Measurements from ENCODE around the gene ADO.

The ADO gene

GRCh38 chr10:62831346-62831745, 26.8 kb downstream of the ADO start:
- no peak overlapping the region for H3K27ac ChIP-seq (ENCODE audit: low read depth, low read length)
- no peak overlapping the region for H3K4me3 ChIP-seq (ENCODE audit: insufficient read depth, low read length, poor library complexity, severe bottlenecking)
- no peaks in the 10 kb centered on the region for H3K9me3 ChIP-seq (ENCODE audit: insufficient read depth, low read length)
- H3K9me2 ChIP-seq (replicated peaks; ENCODE audit: insufficient read depth, low read length) = no peaks in the 10 kb centered on the region
- H3K79me2 ChIP-seq (ENCODE audit: insufficient read depth, low read length) = no peaks in the 10 kb centered on the region
- H3K9ac ChIP-seq (ENCODE audit: low read length) = no peak overlapping the region
- no peaks in the 10 kb centered on the region for H3K27me3 ChIP-seq (ENCODE audit: low read length)
- no peaks in the 10 kb centered on the region for H3F3A ChIP-seq (ENCODE audit: insufficient read depth)
- no peaks in the 10 kb centered on the region for H3K36me3 ChIP-seq (ENCODE audit: low read length)
- H3K4me2 ChIP-seq (ENCODE audit: low read depth, low read length, poor library complexity, severe bottlenecking) = no peak overlapping the region
- no peak overlapping the region for H2AFZ ChIP-seq (ENCODE audit: low read depth, low read length, severe bottlenecking)
- TF ChIP-seq CTCF (IDR thresholded peaks at IDR 0.05; ENCODE audit: insufficient read depth, low read length, poor library complexity, severe bottlenecking) (no peak), EZH2phosphoT487 (conservative IDR thresholded peaks at IDR 0.05; ENCODE audit: low read length) (no peak)
- H4K20me1 ChIP-seq (ENCODE audit: low read depth, low read length) = no peaks in the 10 kb centered on the region

- Histone ChIP-seq H2AFZ (ENCODE audit: low read depth, low read length, severe bottlenecking) (no peak overlapping the region), H3K4me3 (ENCODE audit: insufficient read depth, low read length, poor library complexity, severe bottlenecking) (no peak overlapping the region), H3K9ac (ENCODE audit: low read length) (no peak overlapping the region), H3K9me3 (ENCODE audit: insufficient read depth, low read length) (no peaks in the 10 kb centered on the region), H3K79me2 (ENCODE audit: insufficient read depth, low read length) (no peaks in the 10 kb centered on the region), H3F3A (ENCODE audit: insufficient read depth) (no peaks in the 10 kb centered on the region), H3K4me2 (ENCODE audit: low read depth, low read length, poor library complexity, severe bottlenecking) (no peak overlapping the region), H3K27ac (ENCODE audit: low read depth, low read length) (no peak overlapping the region), H3K27me3 (ENCODE audit: low read length) (no peaks in the 10 kb centered on the region), H4K20me1 (ENCODE audit: low read depth, low read length) (no peaks in the 10 kb centered on the region), H3K9me2 (replicated peaks; ENCODE audit: insufficient read depth, low read length) (no peaks in the 10 kb centered on the region), H3K36me3 (ENCODE audit: low read length) (no peaks in the 10 kb centered on the region)
- no peak for TF ChIP-seq CTCF (IDR thresholded peaks at IDR 0.05; ENCODE audit: insufficient read depth, low read length, poor library complexity, severe bottlenecking)
- TF ChIP-seq EZH2phosphoT487 (conservative IDR thresholded peaks at IDR 0.05; ENCODE audit: low read length) = no peak
Observed at GRCh38 chr10:62839590-62839989, 35.1 kb downstream of the ADO start.

GRCh38 chr10:62842983-62843382, 38.5 kb downstream of the ADO start:
- Histone ChIP-seq H3K79me2 (ENCODE audit: insufficient read depth, low read length) (no peaks in the 10 kb centered on the region), H3K27me3 (ENCODE audit: low read length) (no peaks in the 10 kb centered on the region), H3K4me3 (ENCODE audit: insufficient read depth, low read length, poor library complexity, severe bottlenecking) (no peak overlapping the region), H2AFZ (ENCODE audit: low read depth, low read length, severe bottlenecking) (no peak overlapping the region), H3K4me2 (ENCODE audit: low read depth, low read length, poor library complexity, severe bottlenecking) (no peak overlapping the region), H3K36me3 (ENCODE audit: low read length) (no peaks in the 10 kb centered on the region), H3K9ac (ENCODE audit: low read length) (no peak overlapping the region), H3K9me3 (ENCODE audit: insufficient read depth, low read length) (no peaks in the 10 kb centered on the region), H3F3A (ENCODE audit: insufficient read depth) (no peaks in the 10 kb centered on the region), H3K9me2 (replicated peaks; ENCODE audit: insufficient read depth, low read length) (no peaks in the 10 kb centered on the region), H3K27ac (ENCODE audit: low read depth, low read length) (no peak overlapping the region), H4K20me1 (ENCODE audit: low read depth, low read length) (no peaks in the 10 kb centered on the region)
- TF ChIP-seq CTCF (IDR thresholded peaks at IDR 0.05; ENCODE audit: insufficient read depth, low read length, poor library complexity, severe bottlenecking) (no peak), EZH2phosphoT487 (conservative IDR thresholded peaks at IDR 0.05; ENCODE audit: low read length) (no peak)
